ENCODE measurements around the gene YPEL4.
"Not testable (repeated sequence)": the region's sequence is repeated elsewhere in the genome, so short reads cannot be mapped to it uniquely, and the experiment has no call there.

Gene YPEL4, protein sequence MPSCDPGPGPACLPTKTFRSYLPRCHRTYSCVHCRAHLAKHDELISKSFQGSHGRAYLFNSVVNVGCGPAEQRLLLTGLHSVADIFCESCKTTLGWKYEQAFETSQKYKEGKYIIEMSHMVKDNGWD

DNA sequence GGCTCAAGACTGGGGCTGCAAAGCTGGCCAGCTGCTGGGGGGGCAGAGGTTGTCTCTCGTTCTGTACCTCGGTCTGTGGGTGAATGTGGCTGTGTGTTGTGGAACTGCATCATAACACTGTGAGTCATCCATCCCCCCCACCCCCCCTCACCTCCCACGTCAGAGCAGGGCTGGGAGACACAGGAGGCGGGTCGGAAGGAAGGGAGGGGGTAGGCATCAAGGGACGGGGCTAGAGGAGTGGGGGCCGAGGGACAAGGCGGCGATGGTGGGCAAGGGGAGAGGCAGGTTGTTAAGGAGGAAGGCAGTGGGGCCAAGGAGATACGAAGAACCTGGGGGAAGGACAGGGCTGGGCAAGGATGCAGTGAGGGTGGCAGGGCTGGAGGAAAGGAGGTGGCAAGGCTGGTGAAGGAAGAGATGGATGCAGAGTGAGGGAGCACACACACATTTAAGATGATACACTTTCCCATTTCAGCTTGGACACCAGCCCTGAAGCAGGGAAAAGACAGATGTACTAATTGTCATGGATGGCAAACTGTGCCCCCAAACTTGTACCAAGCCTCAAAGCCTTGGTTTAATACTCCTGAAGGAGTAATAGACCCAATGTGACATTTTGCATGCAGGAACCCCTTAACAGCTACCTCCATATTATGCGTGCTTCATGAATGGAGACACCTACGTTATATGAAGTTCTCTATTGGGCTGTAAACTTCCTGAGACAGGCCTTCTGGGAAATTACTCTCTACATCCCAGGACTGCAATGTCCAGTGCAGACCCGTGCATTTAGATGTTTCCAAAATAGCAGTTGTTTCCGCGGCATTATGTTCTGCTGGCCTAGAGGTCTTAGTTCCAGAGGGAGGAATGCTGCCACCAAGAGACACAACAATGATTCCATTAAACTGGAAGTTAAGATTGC is at the start of gene YPEL4:
YPEL4 (minus strand) TSS at position 87 of the 913 bp plus-strand sequence. CDS start 2,805 bp downstream, outside the sequence.
- DNase-seq = peak; percentile 87

GRCh38 chr11:57698843-57699365 is 49.2 kb upstream of the YPEL4 start:
- no peak for DNase-seq

GRCh38 chr11:57690474-57690873 is 40.8 kb upstream of the YPEL4 start:
- not testable (repeated sequence) for DNase-seq

DNA sequence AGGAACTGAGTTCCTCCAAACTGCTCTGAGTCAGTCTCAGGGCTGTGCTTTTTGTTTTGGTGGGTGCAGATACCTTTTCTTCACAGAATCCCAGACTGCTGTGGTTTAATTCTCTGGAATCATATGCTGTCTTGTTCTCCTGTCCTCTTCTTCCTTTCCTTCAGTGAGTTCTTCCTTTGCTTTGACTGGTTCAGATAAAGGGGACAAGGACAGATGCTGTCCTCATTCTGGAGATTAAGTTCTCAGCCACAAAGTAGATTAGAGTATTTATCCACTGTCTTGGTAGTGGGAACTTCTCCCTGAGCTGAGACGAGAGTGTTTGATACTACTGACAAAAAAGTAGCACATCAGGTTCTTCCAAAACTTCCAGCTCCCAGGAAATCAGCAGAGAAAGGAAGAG is 31.5 kb upstream of the YPEL4 start:
- no peak for DNase-seq

DNA sequence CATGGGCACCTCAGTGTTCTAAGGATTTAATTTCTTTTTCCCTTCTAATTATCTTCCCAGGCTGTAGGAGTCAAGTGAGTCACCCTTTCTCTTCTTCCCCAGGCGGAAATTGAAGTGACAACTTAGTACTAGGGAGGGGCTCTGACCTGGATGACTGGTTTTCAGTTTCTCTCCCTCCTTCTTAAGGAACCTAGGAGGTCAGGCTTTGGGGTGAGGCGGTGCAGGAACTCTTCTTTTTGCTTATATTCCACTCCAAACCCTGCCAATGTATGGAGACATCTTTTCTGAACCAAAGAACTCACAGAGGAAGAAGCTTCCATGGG is 30.8 kb upstream of the YPEL4 start:
- no peak for DNase-seq

- DNase-seq = no peak
Measured at GRCh38 chr11:57679396-57679795, 29.7 kb upstream of the YPEL4 start.

GRCh38 chr11:57675176-57675941 is 25.6 kb upstream of the YPEL4 start:
- no peak for DNase-seq

GRCh38 chr11:57674251-57674650 is 24.5 kb upstream of the YPEL4 start:
- DNase-seq = no peak

- no peak for DNase-seq
Measured at GRCh38 chr11:57668434-57668782, 18.7 kb upstream of the YPEL4 start.

GRCh38 chr11:57667736-57668433 is 18.2 kb upstream of the YPEL4 start, which contains the start of gene ZDHHC5:
Gene ZDHHC5 (plus strand): TSS chr11:57668114. CDS start chr11:57673091, 4,977 bp downstream.
- peak; percentile 100 for DNase-seq

DNA sequence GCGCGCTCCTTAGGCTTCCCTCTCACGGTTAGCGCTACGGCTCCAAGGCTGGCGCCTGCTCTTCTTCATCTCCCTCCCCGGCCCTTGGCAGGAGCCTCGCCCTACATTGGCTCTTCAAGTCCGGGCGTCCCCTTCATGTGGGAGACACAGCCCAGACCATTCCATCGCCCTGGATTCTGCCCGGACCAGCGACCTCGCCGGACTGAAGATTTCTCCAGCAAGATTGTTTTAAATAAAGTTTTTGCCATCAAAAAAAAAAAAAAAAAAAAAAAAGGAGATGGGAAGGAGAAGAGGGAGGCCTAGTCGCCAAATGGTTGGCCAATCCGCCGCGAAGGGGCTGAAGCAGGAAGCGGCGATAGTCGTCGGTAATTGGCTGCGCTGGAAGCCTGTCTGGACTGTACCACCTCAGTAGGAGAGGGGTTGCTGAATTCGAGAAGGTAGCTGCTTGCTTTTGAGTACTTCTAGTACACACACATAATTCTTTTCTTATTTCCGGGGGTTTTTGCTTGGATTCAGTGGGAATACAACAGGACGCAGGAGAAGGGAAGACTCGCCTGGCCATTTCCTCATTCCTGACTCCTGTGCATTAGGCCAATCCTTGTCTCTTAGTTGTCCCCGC is 17.5 kb upstream of the YPEL4 start:
- DNase-seq = peak; percentile 97

- no peak for DNase-seq
Measured at GRCh38 chr11:57663975-57664374, 14.3 kb upstream of the YPEL4 start.

DNA sequence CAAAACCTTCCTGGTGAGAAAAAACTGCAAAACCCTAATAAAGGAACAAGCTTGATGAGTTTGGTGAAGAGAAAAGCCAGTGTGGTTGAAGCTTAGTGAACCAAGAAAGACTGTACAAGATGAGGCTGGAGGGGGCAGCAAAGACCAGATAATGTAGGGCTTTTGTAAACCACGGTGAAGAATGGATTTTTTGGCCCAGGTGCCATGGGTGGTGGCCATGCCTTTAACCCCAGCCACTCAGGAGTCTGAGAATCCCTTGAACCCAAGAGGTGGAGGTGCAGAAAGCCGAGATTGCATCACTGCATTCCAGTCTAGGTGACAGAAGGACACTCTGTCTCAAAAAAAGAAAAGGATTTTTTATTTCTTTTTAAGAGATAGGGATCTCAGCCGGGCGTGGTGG is 13.2 kb upstream of the YPEL4 start:
- DNase-seq = no peak

DNA sequence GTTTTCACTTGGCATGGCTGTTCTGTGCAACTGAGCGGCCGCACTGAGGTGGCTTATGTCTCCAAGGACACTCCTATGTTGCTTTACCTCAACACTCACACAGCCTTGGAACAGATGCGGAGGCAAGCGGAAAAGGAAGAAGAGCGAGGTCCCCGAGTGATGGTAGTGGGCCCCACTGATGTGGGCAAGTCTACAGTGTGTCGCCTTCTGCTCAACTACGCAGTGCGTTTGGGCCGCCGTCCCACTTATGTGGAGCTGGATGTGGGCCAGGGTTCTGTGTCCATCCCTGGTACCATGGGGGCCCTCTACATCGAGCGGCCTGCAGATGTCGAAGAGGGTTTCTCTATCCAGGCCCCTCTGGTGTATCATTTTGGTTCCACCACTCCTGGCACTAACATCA is 10.0 kb upstream of the YPEL4 start:
- DNase-seq = no peak

- no peak for DNase-seq
Measured at GRCh38 chr11:57658023-57658361, 8.3 kb upstream of the YPEL4 start.

GRCh38 chr11:57657194-57658022 is 7.7 kb upstream of the YPEL4 start, which contains the start of gene CLP1:
Gene CLP1 (plus strand): TSS chr11:57657762. CDS start chr11:57659477, 1,715 bp downstream.
- peak; percentile 100 for DNase-seq

- DNase-seq = no peak
Measured at GRCh38 chr11:57656885-57657193, 7.1 kb upstream of the YPEL4 start.

DNA sequence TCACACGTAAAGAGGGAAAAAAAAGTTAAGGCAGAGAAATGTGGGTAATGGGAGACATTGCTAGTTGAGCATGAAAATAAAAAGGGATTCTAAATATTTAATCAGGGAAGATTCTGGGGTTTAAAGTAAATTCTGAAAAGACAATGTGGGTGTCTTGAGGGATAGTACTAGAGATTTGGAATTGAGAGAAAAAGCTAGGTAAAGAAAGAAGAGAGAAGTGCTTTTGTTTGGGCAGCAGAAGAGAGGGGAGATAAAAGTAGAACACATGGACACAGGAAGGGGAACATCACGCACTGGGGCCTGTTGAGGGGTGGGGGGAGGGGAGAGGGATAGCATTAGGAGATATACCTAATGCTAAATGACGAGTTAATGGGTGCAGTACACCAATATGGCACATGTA is 3.5 kb upstream of the YPEL4 start:
- no peak for DNase-seq

- DNase-seq = no peak
Measured at GRCh38 chr11:57652662-57653061, 3.0 kb upstream of the YPEL4 start.

DNA sequence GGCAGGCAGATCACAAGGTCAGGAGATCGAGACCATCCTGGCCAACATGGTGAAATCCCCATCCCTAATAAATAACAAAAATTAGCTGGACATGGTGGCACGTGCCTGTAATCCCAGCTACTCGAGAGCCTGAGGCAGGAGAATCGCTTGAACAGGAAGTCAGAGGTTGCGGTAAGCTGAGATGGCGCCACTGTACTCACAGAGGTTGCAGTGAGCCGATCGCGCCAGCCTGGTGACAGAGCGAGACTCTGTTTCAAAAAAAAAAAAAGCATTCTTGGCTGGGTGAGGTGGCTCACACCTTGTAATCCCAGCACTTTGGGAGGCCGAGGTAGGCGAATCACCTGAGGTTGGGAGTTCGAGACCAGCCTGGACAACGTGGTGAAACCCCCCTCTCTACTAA is 2.5 kb upstream of the YPEL4 start:
- not testable (repeated sequence) for DNase-seq

DNA sequence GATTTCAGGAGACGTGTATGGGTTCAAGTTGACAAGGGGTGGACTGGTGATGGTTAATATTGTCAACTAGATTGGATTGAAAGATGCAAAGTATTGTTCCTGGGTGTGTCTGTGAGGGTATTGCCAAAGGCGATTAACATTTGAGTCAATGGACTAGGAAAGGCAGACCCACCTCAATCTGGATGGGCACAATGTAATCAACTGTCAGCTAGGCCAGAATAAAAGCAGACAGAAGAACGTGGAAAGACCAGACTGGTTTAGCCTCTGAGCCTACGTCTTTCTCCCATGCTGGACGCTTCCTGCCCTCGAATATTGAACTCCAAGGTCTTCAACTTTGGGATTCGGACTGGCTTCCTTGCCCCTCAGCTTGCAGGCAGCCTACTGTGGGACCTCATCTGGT is 1.7 kb upstream of the YPEL4 start:
- no peak for DNase-seq

DNA sequence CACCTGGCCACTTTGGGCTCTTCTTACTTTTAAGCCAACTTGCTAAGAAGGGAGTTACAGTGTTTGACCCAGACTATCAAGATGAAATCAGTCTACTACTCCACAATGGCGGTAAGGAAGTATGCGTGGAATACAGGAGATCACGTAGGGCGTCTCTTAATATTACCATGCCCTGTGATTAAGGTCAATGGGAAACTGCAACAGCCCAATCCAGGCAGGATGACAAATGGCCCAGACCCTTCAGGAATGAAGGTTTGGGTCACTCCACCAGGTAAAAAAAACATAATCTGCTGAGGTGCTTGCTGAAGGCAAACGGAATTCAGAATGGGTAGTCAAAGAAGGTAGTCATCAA is 1.0 kb upstream of the YPEL4 start:
- no peak for DNase-seq

Measured in left hindlimb (tissue), 1 donor.